DND-41 (cell line): Measurements from ENCODE around the gene PAN3.

ENCODE experiments used
- ATAC-seq: fragments of 200-7000 bp; cut with Tn5 transposase; 3 replicates; pipeline ENCODE4 v1.9.1; 2021; ENCODE audit warnings: low read depth; ENCODE audit not compliant: insufficient read depth
- DNase-seq: peaks from one replicate; pipeline ENCODE4 v3.0.0-alpha.2; 2020
- H2AFZ ChIP-seq: 2 replicates; pipeline ENCODE4 v1.6.0; 2012; ENCODE audit warnings: low read depth, low read length
- H3K27ac ChIP-seq: 2 replicates; pipeline ENCODE4 v1.5.1; 2012; ENCODE audit warnings: low read length, inconsistent platforms
- H3K27me3 ChIP-seq: fragments of 200-600 bp; sonication (generic); 2 replicates; pipeline ENCODE4 v1.6.0; 2012; ENCODE audit warnings: low read length, mild to moderate bottlenecking, inconsistent platforms; ENCODE audit not compliant: insufficient read depth, poor library complexity
- H3K36me3 ChIP-seq: 2 replicates; pipeline ENCODE4 v1.5.1; 2012; ENCODE audit warnings: low read length, inconsistent platforms; ENCODE audit not compliant: insufficient read depth
- H3K4me1 ChIP-seq: 2 replicates; pipeline ENCODE4 v1.5.1; 2012; ENCODE audit warnings: mild to moderate bottlenecking, low read length; ENCODE audit not compliant: insufficient read depth
- H3K4me2 ChIP-seq: 2 replicates; pipeline ENCODE4 v1.6.0; 2012; ENCODE audit warnings: mild to moderate bottlenecking, moderate library complexity, low read length, inconsistent platforms; ENCODE audit not compliant: insufficient read depth
- H3K4me3 ChIP-seq, 2 experiments: fragments of 200-600 bp in 1 of 2; shearing (Covaris generic) in 1 of 2; 2 replicates each; pipeline ENCODE4 v1.5.1; 2012 to 2016; ENCODE audit warnings: inconsistent platforms in 2 of 2, low read length in 2 of 2, mild to moderate bottlenecking in 2 of 2, low read depth in 1 of 2, moderate library complexity in 1 of 2
- H3K79me2 ChIP-seq: 2 replicates; pipeline ENCODE4 v1.6.0; 2012; ENCODE audit warnings: low read length, inconsistent platforms; ENCODE audit not compliant: insufficient read depth
- H3K9ac ChIP-seq: 2 replicates; pipeline ENCODE4 v1.6.0; 2012; ENCODE audit warnings: low read depth, mild to moderate bottlenecking, inconsistent platforms, low read length, moderate library complexity
- H3K9me3 ChIP-seq: 2 replicates; pipeline ENCODE4 v1.5.1; 2012; ENCODE audit warnings: low read length, moderate library complexity, mild to moderate bottlenecking, inconsistent platforms; ENCODE audit not compliant: insufficient read depth, severe bottlenecking
- H4K20me1 ChIP-seq: 2 replicates; pipeline ENCODE4 v1.6.0; 2012; ENCODE audit warnings: low read length; ENCODE audit not compliant: insufficient read depth
- EZH2 ChIP-seq: IDR thresholded peaks from 3 replicates; pipeline ENCODE4 v1.6.1; 2012; ENCODE audit warnings: borderline replicate concordance, low read depth, mild to moderate bottlenecking, moderate library complexity, low read length, inconsistent platforms; ENCODE audit not compliant: severe bottlenecking
- TF ChIP-seq, protein P1 (sequence below): IDR thresholded peaks from 2 replicates; pipeline ENCODE4 v1.5.1; 2012; ENCODE audit warnings: borderline replicate concordance, low read length, moderate library complexity, mild to moderate bottlenecking; ENCODE audit not compliant: poor library complexity, severe bottlenecking; ENCODE audit errors: extremely low read depth

PAN3 gene

GRCh38 chr13:28329395-28330158 lies 191.2 kb downstream of the PAN3 start:
- H3K9me3 ChIP-seq, result no peaks in the 10 kb centered on the region
- H3K27me3 ChIP-seq, result no peaks in the 10 kb centered on the region
- no peaks in the 10 kb centered on the region for H3K4me1 ChIP-seq
- TF ChIP-seq, protein P1, sequence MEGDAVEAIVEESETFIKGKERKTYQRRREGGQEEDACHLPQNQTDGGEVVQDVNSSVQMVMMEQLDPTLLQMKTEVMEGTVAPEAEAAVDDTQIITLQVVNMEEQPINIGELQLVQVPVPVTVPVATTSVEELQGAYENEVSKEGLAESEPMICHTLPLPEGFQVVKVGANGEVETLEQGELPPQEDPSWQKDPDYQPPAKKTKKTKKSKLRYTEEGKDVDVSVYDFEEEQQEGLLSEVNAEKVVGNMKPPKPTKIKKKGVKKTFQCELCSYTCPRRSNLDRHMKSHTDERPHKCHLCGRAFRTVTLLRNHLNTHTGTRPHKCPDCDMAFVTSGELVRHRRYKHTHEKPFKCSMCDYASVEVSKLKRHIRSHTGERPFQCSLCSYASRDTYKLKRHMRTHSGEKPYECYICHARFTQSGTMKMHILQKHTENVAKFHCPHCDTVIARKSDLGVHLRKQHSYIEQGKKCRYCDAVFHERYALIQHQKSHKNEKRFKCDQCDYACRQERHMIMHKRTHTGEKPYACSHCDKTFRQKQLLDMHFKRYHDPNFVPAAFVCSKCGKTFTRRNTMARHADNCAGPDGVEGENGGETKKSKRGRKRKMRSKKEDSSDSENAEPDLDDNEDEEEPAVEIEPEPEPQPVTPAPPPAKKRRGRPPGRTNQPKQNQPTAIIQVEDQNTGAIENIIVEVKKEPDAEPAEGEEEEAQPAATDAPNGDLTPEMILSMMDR, result no peak
- TF ChIP-seq EZH2, result no peak
- H3K27ac ChIP-seq, result no peak overlapping the region
- H3K79me2 ChIP-seq, result no peaks in the 10 kb centered on the region
- peak overlapping the region; percentile 1; the same call in 1 of the 2 replicates for H2AFZ ChIP-seq
- no peaks in the 10 kb centered on the region for H4K20me1 ChIP-seq
- H3K36me3 ChIP-seq, result no peaks in the 10 kb centered on the region
- no peak overlapping the region for H3K4me2 ChIP-seq
- H3K4me3 ChIP-seq, result no peak overlapping the region
- DNase-seq, result no peak
- ATAC-seq, result no peak
- no peak overlapping the region for H3K9ac ChIP-seq

DNA sequence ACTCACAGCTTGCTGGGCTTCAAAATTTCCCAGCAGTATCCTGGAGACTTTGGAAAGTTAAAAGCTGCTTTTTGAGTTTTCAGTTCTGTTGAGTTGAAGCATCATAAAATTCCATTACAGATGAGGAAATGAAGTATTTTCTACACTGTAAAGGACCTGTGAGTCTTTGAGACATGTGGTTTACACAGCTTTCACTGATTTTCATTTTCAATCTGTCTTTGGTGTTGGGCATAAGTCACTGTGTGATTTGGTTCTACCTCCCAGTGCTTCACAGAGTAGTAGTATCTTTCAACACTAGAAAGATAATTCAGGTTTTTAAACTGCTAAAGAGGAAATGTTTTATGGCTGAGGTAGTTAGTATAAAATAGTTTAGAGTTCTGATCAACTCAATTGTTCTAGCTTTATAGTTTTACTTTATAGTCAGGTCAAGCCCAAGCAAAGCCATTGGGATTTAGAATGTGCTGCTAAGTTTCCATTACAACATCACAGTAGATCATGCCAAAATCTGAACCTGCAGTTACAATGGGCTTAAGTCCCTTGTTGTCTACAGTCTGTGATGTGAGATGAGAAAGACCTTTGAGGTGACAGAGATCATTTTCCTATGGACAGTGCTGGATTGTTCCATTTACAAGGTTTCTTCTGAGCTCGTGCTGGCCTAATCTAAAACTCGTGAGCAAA lies 195.0 kb downstream of the PAN3 start:
- DNase-seq, result no peak
- Histone ChIP-seq H3K27me3 (no peaks in the 10 kb centered on the region), H3K27ac (no peak overlapping the region), H2AFZ (no peak overlapping the region), H3K4me2 (no peak overlapping the region), H3K9me3 (no peaks in the 10 kb centered on the region), H3K4me3 (no peak overlapping the region), H3K4me1 (no peaks in the 10 kb centered on the region), H3K79me2 (no peaks in the 10 kb centered on the region), H3K36me3 (no peaks in the 10 kb centered on the region), H4K20me1 (no peaks in the 10 kb centered on the region), H3K9ac (no peak overlapping the region)
- no peak for TF ChIP-seq EZH2
- TF ChIP-seq, protein P1, result no peak
- ATAC-seq, result no peak

GRCh38 chr13:28336193-28336657 lies 197.9 kb downstream of the PAN3 start:
- H3K27ac ChIP-seq, result no peak overlapping the region
- H3K27me3 ChIP-seq, result no peaks in the 10 kb centered on the region
- no peak overlapping the region for H3K9ac ChIP-seq
- no peaks in the 10 kb centered on the region for H3K9me3 ChIP-seq
- H3K4me2 ChIP-seq, result no peak overlapping the region
- TF ChIP-seq, protein P1, result no peak
- no peak for TF ChIP-seq EZH2
- DNase-seq (no peak), ATAC-seq (no peak)
- H2AFZ ChIP-seq, result no peak overlapping the region
- no peaks in the 10 kb centered on the region for H3K79me2 ChIP-seq
- no peaks in the 10 kb centered on the region for H4K20me1 ChIP-seq
- no peaks in the 10 kb centered on the region for H3K36me3 ChIP-seq
- no peaks in the 10 kb centered on the region; the same call in 1 of the 2 replicates for H3K4me1 ChIP-seq
- H3K4me3 ChIP-seq, result no peak overlapping the region
